A204.1 (cell line): ENCODE data around the gene FOXB2.

Experiments
- FAIRE-seq: peaks from 2 replicates; lab custom pipeline; 2012; peaks lifted over from hg19 to GRCh38; lab: Jason Lieb, UNC

Gene FOXB2

GRCh38 chr9:77066388-77066787 lies 46.9 kb downstream of the FOXB2 start:
- peak; percentile 23 for FAIRE-seq
